ENCODE measurements around the gene OLA1. TPM values are rescaled to one million over a fixed set of nuclear protein-coding genes. Genes with fewer than 3 reads are reported as not detected.
A peak's percentile ranks its signal among the peaks of the same experiment; 100 is the strongest.
"Not testable (repeated sequence)": the region's sequence is repeated elsewhere in the genome, so short reads cannot be mapped to it uniquely, and the experiment has no call there.

The OLA1 gene
- total RNA-seq, 1 donor = 101 TPM

DNA sequence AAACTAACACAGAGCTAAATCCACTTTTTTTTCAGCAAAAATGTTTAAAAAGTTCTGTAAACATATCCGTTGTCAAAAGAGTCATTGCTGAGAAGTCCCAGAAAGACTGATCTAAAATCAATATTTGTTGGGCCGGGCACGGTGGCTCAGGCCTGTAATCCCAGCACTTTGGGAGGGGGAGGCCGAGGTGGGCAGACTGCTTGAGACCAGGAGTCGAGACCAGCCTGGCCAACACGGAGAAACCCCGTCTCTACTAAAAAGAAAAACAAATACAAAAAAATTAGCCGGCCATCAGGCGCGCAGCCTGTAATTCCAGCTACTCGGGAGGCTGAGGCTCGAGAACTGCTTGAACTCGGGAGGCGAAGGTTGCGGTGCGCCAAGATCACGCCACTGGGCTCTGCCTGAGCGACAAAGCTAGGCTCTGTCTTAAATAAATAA, 1.4 kb downstream of the OLA1 start:
- TF ChIP-seq, protein P1, sequence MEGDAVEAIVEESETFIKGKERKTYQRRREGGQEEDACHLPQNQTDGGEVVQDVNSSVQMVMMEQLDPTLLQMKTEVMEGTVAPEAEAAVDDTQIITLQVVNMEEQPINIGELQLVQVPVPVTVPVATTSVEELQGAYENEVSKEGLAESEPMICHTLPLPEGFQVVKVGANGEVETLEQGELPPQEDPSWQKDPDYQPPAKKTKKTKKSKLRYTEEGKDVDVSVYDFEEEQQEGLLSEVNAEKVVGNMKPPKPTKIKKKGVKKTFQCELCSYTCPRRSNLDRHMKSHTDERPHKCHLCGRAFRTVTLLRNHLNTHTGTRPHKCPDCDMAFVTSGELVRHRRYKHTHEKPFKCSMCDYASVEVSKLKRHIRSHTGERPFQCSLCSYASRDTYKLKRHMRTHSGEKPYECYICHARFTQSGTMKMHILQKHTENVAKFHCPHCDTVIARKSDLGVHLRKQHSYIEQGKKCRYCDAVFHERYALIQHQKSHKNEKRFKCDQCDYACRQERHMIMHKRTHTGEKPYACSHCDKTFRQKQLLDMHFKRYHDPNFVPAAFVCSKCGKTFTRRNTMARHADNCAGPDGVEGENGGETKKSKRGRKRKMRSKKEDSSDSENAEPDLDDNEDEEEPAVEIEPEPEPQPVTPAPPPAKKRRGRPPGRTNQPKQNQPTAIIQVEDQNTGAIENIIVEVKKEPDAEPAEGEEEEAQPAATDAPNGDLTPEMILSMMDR (IDR thresholded peaks at IDR 0.05; ENCODE audit: insufficient read depth, low read depth, low read length) = no peak
- no peak for DNase-seq (ENCODE audit: low read depth)
- H3K4me3 ChIP-seq (ENCODE audit: low read depth, low read length) = peak overlapping the region; percentile 81

DNA sequence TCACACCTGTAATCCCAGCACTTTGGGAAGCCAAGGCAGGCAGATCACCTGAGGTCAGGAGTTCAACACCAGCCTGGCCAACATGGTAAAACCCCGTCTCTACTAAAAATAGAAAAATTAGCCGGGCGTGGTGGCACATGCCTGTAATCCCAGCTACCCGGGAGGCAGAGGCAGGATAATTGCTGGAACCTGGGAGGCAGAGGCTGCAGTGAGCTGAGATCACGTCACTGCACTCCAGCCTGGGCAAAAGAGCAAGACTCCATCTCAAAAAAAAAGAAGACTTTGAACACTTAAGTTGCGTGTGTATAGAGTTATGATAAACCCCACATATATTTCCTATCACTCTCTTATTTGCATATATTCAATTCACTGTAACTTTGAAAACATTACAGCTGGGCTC, 2.7 kb downstream of the OLA1 start:
- not testable (repeated sequence) for DNase-seq (ENCODE audit: low read depth); H3K4me3 ChIP-seq (ENCODE audit: low read depth, low read length)

DNA sequence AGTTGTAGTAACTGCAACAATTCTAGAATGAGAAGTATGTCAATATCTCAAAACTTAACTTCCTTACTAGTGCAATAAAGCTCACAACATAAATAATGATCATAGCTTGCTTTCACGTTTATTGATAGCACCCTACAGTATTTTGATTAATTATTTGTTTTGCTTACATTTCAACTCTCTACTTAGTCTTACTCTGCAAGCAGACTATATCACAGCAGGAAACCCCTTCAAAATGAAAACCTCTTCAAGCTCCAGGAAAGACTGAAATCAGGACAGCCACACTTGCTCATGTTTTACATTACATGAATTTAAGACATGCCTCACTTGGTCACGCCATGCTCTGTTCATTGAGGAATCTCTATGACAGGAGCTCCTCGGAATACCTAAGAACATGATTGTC, 3.3 kb downstream of the OLA1 start:
- TF ChIP-seq, protein P1 (IDR thresholded peaks at IDR 0.05; ENCODE audit: insufficient read depth, low read depth, low read length) = no peak
- H3K4me3 ChIP-seq (ENCODE audit: low read depth, low read length) = no peak overlapping the region
- no peak for DNase-seq (ENCODE audit: low read depth)

DNA sequence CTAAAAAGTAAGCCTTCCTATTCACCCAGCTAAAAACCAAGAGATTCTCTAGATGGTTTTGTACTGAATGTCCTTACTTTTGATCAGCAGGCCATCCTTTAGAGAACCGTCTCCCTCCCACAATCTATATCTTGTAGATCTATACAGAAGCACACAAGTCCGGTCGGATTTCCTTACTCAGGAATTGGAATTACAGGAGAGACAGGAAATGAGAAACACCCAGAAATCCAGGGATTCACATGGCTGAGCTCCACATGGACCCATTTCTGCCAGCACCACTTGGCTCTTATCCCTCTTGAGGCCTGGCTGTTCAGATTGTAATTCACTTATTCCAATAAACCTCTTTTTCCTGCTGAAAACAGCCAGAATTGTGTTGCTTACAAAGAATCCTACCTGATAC, 4.5 kb downstream of the OLA1 start:
- no peak for DNase-seq (ENCODE audit: low read depth)
- TF ChIP-seq, protein P1 (IDR thresholded peaks at IDR 0.05; ENCODE audit: insufficient read depth, low read depth, low read length) = no peak
- no peak overlapping the region for H3K4me3 ChIP-seq (ENCODE audit: low read depth, low read length)

DNA sequence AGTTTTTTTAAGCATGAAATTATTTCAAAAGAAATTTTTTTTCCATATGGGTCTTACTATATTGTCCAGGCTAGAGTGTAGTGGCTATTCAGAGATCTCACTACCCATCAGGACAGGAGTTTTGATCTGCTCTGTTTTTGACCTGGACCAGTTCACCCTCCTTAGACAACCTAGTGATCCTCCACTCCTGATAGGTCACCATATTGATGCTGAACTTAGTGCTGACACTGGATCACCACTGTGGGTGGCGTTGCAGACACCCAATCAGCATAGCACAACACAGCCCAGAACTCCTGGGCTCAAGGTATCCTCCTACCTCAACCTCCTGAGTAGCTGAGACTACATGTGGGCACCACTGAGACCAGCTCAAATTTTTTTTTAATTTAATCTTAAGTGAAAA, 8.2 kb downstream of the OLA1 start:
- DNase-seq (ENCODE audit: low read depth) = no peak
- TF ChIP-seq, protein P1 (IDR thresholded peaks at IDR 0.05; ENCODE audit: insufficient read depth, low read depth, low read length) = no peak
- no peak overlapping the region for H3K4me3 ChIP-seq (ENCODE audit: low read depth, low read length)

DNA sequence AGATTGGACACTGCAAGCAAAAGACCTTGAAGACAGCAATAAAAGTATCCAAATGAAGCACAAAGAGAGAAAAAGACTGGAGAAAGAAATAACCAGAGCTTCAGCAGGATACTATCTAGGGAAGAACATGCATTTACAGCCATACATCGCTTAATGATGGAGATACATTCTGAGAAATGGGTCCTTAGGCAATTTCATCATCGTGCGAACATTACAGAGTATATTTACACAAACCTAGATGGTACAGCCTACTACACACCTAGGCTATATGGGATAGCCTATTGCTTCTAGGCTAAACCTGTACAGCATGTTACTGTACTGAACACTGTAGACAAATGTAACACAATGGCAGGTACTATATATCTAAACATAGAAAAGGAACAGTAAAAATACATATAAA, 11.9 kb downstream of the OLA1 start:
- TF ChIP-seq, protein P1 (IDR thresholded peaks at IDR 0.05; ENCODE audit: insufficient read depth, low read depth, low read length) = no peak
- no peak overlapping the region for H3K4me3 ChIP-seq (ENCODE audit: low read depth, low read length)
- DNase-seq (ENCODE audit: low read depth) = no peak

DNA sequence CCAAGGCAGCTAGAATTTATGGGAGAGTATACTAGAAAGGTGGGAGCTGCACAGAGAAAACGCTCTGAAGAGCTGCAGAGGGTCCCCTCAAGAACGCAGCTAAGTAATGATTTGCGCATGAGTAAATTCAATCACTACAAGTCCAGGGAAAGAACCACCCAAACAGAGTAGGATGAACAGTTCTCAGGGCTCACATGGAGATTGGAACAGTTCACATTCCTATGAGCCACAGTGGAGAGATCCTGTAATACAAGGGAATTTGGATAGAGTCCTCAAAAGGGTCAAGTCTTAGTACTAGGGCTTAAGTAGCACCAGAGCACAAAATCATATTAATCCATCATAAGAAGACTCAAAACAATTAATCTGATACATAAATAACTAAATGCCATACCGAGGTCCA, 12.7 kb downstream of the OLA1 start:
- TF ChIP-seq, protein P1 (IDR thresholded peaks at IDR 0.05; ENCODE audit: insufficient read depth, low read depth, low read length) = no peak
- no peak overlapping the region for H3K4me3 ChIP-seq (ENCODE audit: low read depth, low read length)
- peak; percentile 34 for DNase-seq (ENCODE audit: low read depth)
